NCI-H1694 (cell line): ENCODE data around the gene PTPRK.

Experiments used
- DNase-seq: peaks from one replicate; lab custom pipeline; 2025; lab: John Stamatoyannopoulos, UW

Gene PTPRK

GRCh38 chr6:128186729-128187128 is 333.7 kb downstream of the PTPRK start:
- no peak for DNase-seq

- no peak for DNase-seq
Measured at GRCh38 chr6:128179876-128180438, 340.4 kb downstream of the PTPRK start.

- DNase-seq = no peak
Measured at GRCh38 chr6:128174724-128175123, 345.7 kb downstream of the PTPRK start.

- DNase-seq = no peak
Measured at GRCh38 chr6:128172752-128173682, 347.4 kb downstream of the PTPRK start.

- no peak for DNase-seq
Measured at GRCh38 chr6:128172081-128172480, 348.3 kb downstream of the PTPRK start.

GRCh38 chr6:128171182-128171581 is 349.2 kb downstream of the PTPRK start:
- no peak for DNase-seq

GRCh38 chr6:128168244-128168643 is 352.2 kb downstream of the PTPRK start:
- no peak for DNase-seq

GRCh38 chr6:128167552-128167951 is 352.8 kb downstream of the PTPRK start:
- no peak for DNase-seq

- DNase-seq = no peak
Measured at GRCh38 chr6:128164254-128164653, 356.1 kb downstream of the PTPRK start.

GRCh38 chr6:128162423-128162822 is 358.0 kb downstream of the PTPRK start:
- DNase-seq = no peak

- no peak for DNase-seq
Measured at GRCh38 chr6:128161839-128162238, 358.6 kb downstream of the PTPRK start.

- no peak for DNase-seq
Measured at GRCh38 chr6:128161263-128161662, 359.1 kb downstream of the PTPRK start.

GRCh38 chr6:128158496-128158895 is 361.9 kb downstream of the PTPRK start:
- DNase-seq = no peak

- no peak for DNase-seq
Measured at GRCh38 chr6:128156321-128157111, 363.9 kb downstream of the PTPRK start.

- no peak for DNase-seq
Measured at GRCh38 chr6:128155826-128156225, 364.6 kb downstream of the PTPRK start.

- DNase-seq = no peak
Measured at GRCh38 chr6:128152551-128152950, 367.8 kb downstream of the PTPRK start.

GRCh38 chr6:128150376-128150775 is 370.0 kb downstream of the PTPRK start:
- no peak for DNase-seq

GRCh38 chr6:128149796-128150195 is 370.6 kb downstream of the PTPRK start:
- DNase-seq = no peak

GRCh38 chr6:128144320-128144719 is 376.1 kb downstream of the PTPRK start:
- DNase-seq = no peak

GRCh38 chr6:128141932-128142331 is 378.5 kb downstream of the PTPRK start:
- DNase-seq = no peak

- no peak for DNase-seq
Measured at GRCh38 chr6:128139519-128139918, 380.9 kb downstream of the PTPRK start.

- DNase-seq = no peak
Measured at GRCh38 chr6:128138694-128139093, 381.7 kb downstream of the PTPRK start.

- no peak for DNase-seq
Measured at GRCh38 chr6:128135325-128135724, 385.1 kb downstream of the PTPRK start.
